Ishikawa (cell line): ENCODE measurements around the gene MLANA.

Experiments used
- CEBPB ChIP-seq: IDR thresholded peaks from 2 replicates; pipeline ENCODE4 v1.6.1; 2012
- CREB1 ChIP-seq: IDR thresholded peaks from 2 replicates; pipeline ENCODE4 v1.6.1; 2012; ENCODE audit warnings: low read depth
- EGR1 ChIP-seq: IDR thresholded peaks from 2 replicates; pipeline ENCODE4 v1.6.1; 2012
- EP300 ChIP-seq: IDR thresholded peaks from 2 replicates; pipeline ENCODE4 v1.6.1; 2012; ENCODE audit warnings: borderline replicate concordance
- FOXM1 ChIP-seq: IDR thresholded peaks from 2 replicates; pipeline ENCODE4 v1.6.1; 2012; ENCODE audit warnings: low read depth, borderline replicate concordance
- MAX ChIP-seq: IDR thresholded peaks from 2 replicates; pipeline ENCODE4 v1.6.1; 2012
- NFIC ChIP-seq: IDR thresholded peaks from 2 replicates; pipeline ENCODE4 v1.6.1; 2012
- RAD21 ChIP-seq: IDR thresholded peaks from 2 replicates; pipeline ENCODE4 v1.6.1; 2012; ENCODE audit warnings: low read depth
- REST ChIP-seq: IDR thresholded peaks from 2 replicates; pipeline ENCODE4 v1.6.1; 2012; ENCODE audit warnings: low read depth, mild to moderate bottlenecking
- TAF1 ChIP-seq: IDR thresholded peaks from 2 replicates; pipeline ENCODE4 v1.6.1; 2012; ENCODE audit warnings: low read depth, mild to moderate bottlenecking
- TCF12 ChIP-seq: IDR thresholded peaks from 2 replicates; pipeline ENCODE4 v1.6.1; 2012; ENCODE audit warnings: low read depth
- TEAD4 ChIP-seq: IDR thresholded peaks from 2 replicates; pipeline ENCODE4 v1.6.1; 2012
- USF1 ChIP-seq: IDR thresholded peaks from 2 replicates; pipeline ENCODE4 v1.6.1; 2012
- YY1 ChIP-seq: IDR thresholded peaks from 2 replicates; pipeline ENCODE4 v1.6.1; 2012; ENCODE audit warnings: low read depth
- ZBTB7A ChIP-seq: IDR thresholded peaks from 2 replicates; pipeline ENCODE4 v1.6.1; 2012; ENCODE audit warnings: low read depth

Gene MLANA

GRCh38 chr9:5845157-5845531 lies 45.5 kb upstream of the MLANA start:
- TF ChIP-seq REST (no peak), CEBPB (no peak), CREB1 (no peak), TAF1 (no peak), FOXM1 (no peak), TEAD4 (no peak), USF1 (no peak)

- TF ChIP-seq FOXM1 (no peak), TCF12 (no peak), TEAD4 (no peak), MAX (no peak), CEBPB (no peak), TAF1 (no peak), YY1 (no peak), NFIC (no peak), REST (no peak), USF1 (no peak), EGR1 (no peak), EP300 (no peak), CREB1 (no peak), RAD21 (no peak), ZBTB7A (no peak)
Measured at GRCh38 chr9:5846096-5846495, 44.6 kb upstream of the MLANA start.

- TF ChIP-seq REST: no peak
- TF ChIP-seq FOXM1: no peak
- TF ChIP-seq TAF1: no peak
- TF ChIP-seq MAX: no peak
- no peak for TF ChIP-seq TEAD4
- no peak for TF ChIP-seq EP300
- no peak for TF ChIP-seq CREB1
- TF ChIP-seq ZBTB7A: no peak
- TF ChIP-seq RAD21: no peak
- TF ChIP-seq CEBPB: no peak
- no peak for TF ChIP-seq TCF12
- no peak for TF ChIP-seq EGR1
- no peak for TF ChIP-seq YY1
- no peak for TF ChIP-seq NFIC
- no peak for TF ChIP-seq USF1
Measured at GRCh38 chr9:5846501-5846921, 44.2 kb upstream of the MLANA start.

GRCh38 chr9:5848372-5848882 lies 42.3 kb upstream of the MLANA start:
- TF ChIP-seq NFIC: no peak
- TF ChIP-seq YY1: no peak
- TF ChIP-seq TAF1: no peak
- TF ChIP-seq REST: no peak
- no peak for TF ChIP-seq TCF12
- TF ChIP-seq CEBPB: no peak
- TF ChIP-seq EP300: no peak
- TF ChIP-seq USF1: no peak
- TF ChIP-seq ZBTB7A: no peak
- no peak for TF ChIP-seq CREB1
- TF ChIP-seq FOXM1: no peak
- TF ChIP-seq EGR1: no peak
- no peak for TF ChIP-seq TEAD4
- TF ChIP-seq MAX: no peak
